H1 (cell line): ENCODE data around the gene OR52I1. TPM values are rescaled to one million over a fixed set of nuclear protein-coding genes. Genes with fewer than 3 reads are reported as not detected.

Source experiments
- CTCF ChIA-PET: fragments of 300-600 bp; sonication (Branson Sonifier 250); formaldehyde crosslinking; loops from one replicate; lab custom pipeline; 2021; ENCODE audit not compliant: partially characterized antibody; lab: Charles Lee
- POLR2A ChIA-PET: fragments of 300-600 bp; sonication (Branson Sonifier 250); formaldehyde crosslinking; loops from one replicate; lab custom pipeline; 2021; ENCODE audit warnings: inconsistent platforms; ENCODE audit not compliant: partially characterized antibody; lab: Charles Lee
- DNase-seq, 2 experiments: peaks; one replicate each; pipeline versions ENCODE4 v3.0.0 to v3.0.0-alpha.2; 2010 to 2022; ENCODE audit warnings: low spot score in 2 of 2, low read depth in 1 of 2, mixed read lengths in 1 of 2
- FAIRE-seq: peaks from 2 replicates; lab custom pipeline; 2011; peaks lifted over from hg19 to GRCh38; lab: Jason Lieb, UNC
- H2AFZ ChIP-seq: 2 replicates; pipeline ENCODE4 v1.8.1; 2012; ENCODE audit warnings: low read length, inconsistent platforms
- H2AK5ac ChIP-seq: 2 replicates; pipeline ENCODE4 v1.6.1; 2013; ENCODE audit warnings: low read depth, low read length
- H2BK120ac ChIP-seq: replicated peaks from 2 replicates; pipeline ENCODE3; 2013; ENCODE audit warnings: low read depth, low read length, inconsistent platforms
- H2BK12ac ChIP-seq: 2 replicates; pipeline ENCODE4 v1.6.1; 2013; ENCODE audit warnings: low read depth, low read length
- H2BK15ac ChIP-seq: 2 replicates; pipeline ENCODE4 v1.6.1; 2013; ENCODE audit warnings: low read length
- H2BK20ac ChIP-seq: 2 replicates; pipeline ENCODE4 v1.6.1; 2013; ENCODE audit warnings: low read length
- H2BK5ac ChIP-seq: 2 replicates; pipeline ENCODE4 v1.6.1; 2013; ENCODE audit warnings: low read depth, low read length
- H3K14ac ChIP-seq: 2 replicates; pipeline ENCODE4 v1.6.1; 2013; ENCODE audit warnings: inconsistent platforms; ENCODE audit not compliant: insufficient read length
- H3K18ac ChIP-seq: 2 replicates; pipeline ENCODE4 v1.6.1; 2013; ENCODE audit warnings: low read length; ENCODE audit errors: extremely low read depth
- H3K23ac ChIP-seq: 2 replicates; pipeline ENCODE4 v1.6.1; 2013; ENCODE audit warnings: inconsistent platforms; ENCODE audit not compliant: insufficient read length
- H3K23me2 ChIP-seq: 2 replicates; pipeline ENCODE4 v1.6.1; 2013; ENCODE audit warnings: low read depth, low read length
- H3K27ac ChIP-seq: 2 replicates; pipeline ENCODE4 v1.6.1; 2011; ENCODE audit warnings: low read depth, low read length, inconsistent platforms
- H3K27me3 ChIP-seq, 4 experiments: replicated peaks in 1 of 4; 1 replicate in 1 of 4; 2 replicates in 3 of 4; pipeline versions ENCODE4 v1.6.1 to v1.8.1; 2011 to 2013; ENCODE audit warnings: low read length in 3 of 4, mild to moderate bottlenecking in 3 of 4, inconsistent platforms in 2 of 4, mixed read lengths in 2 of 4, moderate library complexity in 1 of 4; ENCODE audit not compliant: control insufficient read depth in 3 of 4, insufficient read depth in 3 of 4; ENCODE audit errors: extremely low read depth in 1 of 4
- H3K36me3 ChIP-seq, 4 experiments: 2 replicates each; pipeline versions ENCODE4 v1.6.1 to v1.8.1; 2011 to 2013; ENCODE audit warnings: mild to moderate bottlenecking in 4 of 4, low read length in 3 of 4, moderate library complexity in 2 of 4, control low read depth in 1 of 4, inconsistent platforms in 1 of 4; ENCODE audit not compliant: insufficient read depth in 4 of 4, control insufficient read depth in 2 of 4
- H3K4ac ChIP-seq: replicated peaks from 2 replicates; pipeline ENCODE3; 2013; ENCODE audit warnings: low read length, low read depth, mixed read lengths, inconsistent platforms; ENCODE audit not compliant: insufficient read length
- H3K4me1 ChIP-seq, 4 experiments: replicated peaks in 1 of 4; 1 replicate in 1 of 4; 2 replicates in 3 of 4; pipeline versions ENCODE4 v1.6.1 to v1.8.1; 2011 to 2013; ENCODE audit warnings: low read length in 3 of 4, inconsistent platforms in 2 of 4, mixed read lengths in 1 of 4; ENCODE audit not compliant: insufficient read depth in 4 of 4, control insufficient read depth in 3 of 4
- H3K4me2 ChIP-seq, 2 experiments: 2 replicates each; pipeline versions ENCODE4 v1.6.1 to v1.8.1; 2011 to 2013; ENCODE audit warnings: low read depth in 2 of 2, low read length in 2 of 2, control low read depth in 1 of 2, inconsistent platforms in 1 of 2, mild to moderate bottlenecking in 1 of 2; ENCODE audit not compliant: insufficient read depth in 1 of 2
- H3K4me3 ChIP-seq, 4 experiments: fragments of 200-600, 300-600 bp in 1 of 4; sonication (generic), shearing (Covaris generic), sonication (Bioruptor Twin) in 1 of 4; 2 replicates each; pipeline versions ENCODE4 v1.5.1 to v1.8.1; 2011 to 2016; ENCODE audit warnings: low read length in 4 of 4, low read depth in 3 of 4, control low read depth in 2 of 4, inconsistent platforms in 2 of 4, mild to moderate bottlenecking in 2 of 4, mixed read lengths in 1 of 4, moderate library complexity in 1 of 4; ENCODE audit not compliant: insufficient read depth in 2 of 4; ENCODE audit errors: extremely low read depth in 1 of 4
- H3K56ac ChIP-seq: replicated peaks from 2 replicates; pipeline ENCODE3; 2013; ENCODE audit warnings: low read depth, mild to moderate bottlenecking, mixed read lengths, low read length, inconsistent platforms; ENCODE audit not compliant: insufficient read length
- H3K79me1 ChIP-seq: 2 replicates; pipeline ENCODE4 v1.6.1; 2013; ENCODE audit warnings: low read depth, low read length, control low read depth
- H3K79me2 ChIP-seq, 2 experiments: 2 replicates each; pipeline versions ENCODE4 v1.6.1 to v1.8.1; 2012 to 2013; ENCODE audit warnings: low read length in 2 of 2, mild to moderate bottlenecking in 2 of 2, inconsistent platforms in 1 of 2; ENCODE audit not compliant: insufficient read depth in 2 of 2, control insufficient read depth in 1 of 2
- H3K9ac ChIP-seq, 4 experiments: replicated peaks in 1 of 4; 1 replicate in 1 of 4; 2 replicates in 3 of 4; pipeline versions ENCODE4 v1.6.1 to v1.8.1; 2011 to 2013; ENCODE audit warnings: low read depth in 3 of 4, low read length in 3 of 4, control low read depth in 2 of 4, mild to moderate bottlenecking in 2 of 4, moderate library complexity in 2 of 4, inconsistent platforms in 1 of 4; ENCODE audit errors: extremely low read depth in 1 of 4
- H3K9me3 ChIP-seq, 2 experiments: 2 replicates each; pipeline versions ENCODE4 v1.6.1 to v1.8.1; 2012 to 2013; ENCODE audit warnings: mild to moderate bottlenecking in 2 of 2, moderate library complexity in 2 of 2, control low read depth in 1 of 2, inconsistent platforms in 1 of 2, low read depth in 1 of 2, low read length in 1 of 2, mixed read lengths in 1 of 2; ENCODE audit not compliant: insufficient read depth in 2 of 2
- H4K20me1 ChIP-seq, 2 experiments: replicated peaks in 1 of 2; 2 replicates each; pipeline versions ENCODE3 to v1.8.1; 2011 to 2013; ENCODE audit warnings: inconsistent platforms in 2 of 2, low read length in 2 of 2, mild to moderate bottlenecking in 1 of 2; ENCODE audit not compliant: insufficient read depth in 2 of 2, control insufficient read depth in 1 of 2
- H4K5ac ChIP-seq: 2 replicates; pipeline ENCODE4 v1.6.1; 2013; ENCODE audit warnings: low read length, low read depth, mixed read lengths, inconsistent platforms; ENCODE audit not compliant: insufficient read length
- H4K8ac ChIP-seq: 2 replicates; pipeline ENCODE4 v1.8.0; 2013; ENCODE audit warnings: mild to moderate bottlenecking, moderate library complexity, low read length, inconsistent platforms; ENCODE audit not compliant: insufficient read depth; ENCODE audit errors: extremely low read depth
- H4K91ac ChIP-seq: replicated peaks from 2 replicates; pipeline ENCODE3; 2013; ENCODE audit warnings: low read length, mixed read lengths, inconsistent platforms; ENCODE audit not compliant: insufficient read length
- EP300 ChIP-seq, 2 experiments: IDR thresholded peaks; 1 replicate in 1 of 2; 2 replicates in 1 of 2; pipeline ENCODE4 v1.6.1; 2011 to 2012; ENCODE audit warnings: low read depth in 2 of 2, low read length in 2 of 2, mild to moderate bottlenecking in 2 of 2, borderline replicate concordance in 1 of 2, inconsistent platforms in 1 of 2, moderate library complexity in 1 of 2
- WGBS, 2 experiments: shearing (Covaris generic) in 1 of 2; methylation state at CpG; one replicate each; pipeline versions ENCODE4 v1.1.6 to v1.1.7; 2013 to 2015; ENCODE audit warnings: low lambda C conversion rate in 2 of 2, mixed read lengths in 2 of 2, inconsistent platforms in 1 of 2, low coverage in 1 of 2, missing lambda C conversion rate in 1 of 2; ENCODE audit not compliant: insufficient replicate concordance in 2 of 2, insufficient coverage in 1 of 2, insufficient read length in 1 of 2; ENCODE audit errors: extremely low coverage in 1 of 2, missing lambda C conversion rate in 1 of 2; 5-methylcytosine and 5-hydroxymethylcytosine counted together
- polyA plus RNA-seq, 7 experiments: library from polyadenylated mRNA; depleted of rRNA in 3 of 7; stranded (reverse) in 5 of 7; unstranded in 2 of 7; fragments of >200 nt in 5 of 7; fragments of 200-250 nt in 2 of 7; gene quantifications; 1 replicate in 5 of 7; 2 replicates in 1 of 7; 4 replicates in 1 of 7; pipeline versions ENCODE4 v1.2.1 to v1.2.3, GENCODE V29; 2011 to 2013; ENCODE audit warnings: missing spikeins in 2 of 7, mixed read lengths in 2 of 7
- total RNA-seq: library from RNA; stranded (reverse); fragmentation: NEBNext Ultra II Directional; extraction: Animal tissue kit (Norgen Biotek cat#: 25700); gene quantifications from 2 replicates; pipeline ENCODE4 v1.2.1, GENCODE V29; 2021

OR52I1 gene
- total and polyA plus RNA-seq, 2 of the 8 experiments (the other 6 are each of a cell fraction or from before 2014, with no cell fraction given): not detected

DNA sequence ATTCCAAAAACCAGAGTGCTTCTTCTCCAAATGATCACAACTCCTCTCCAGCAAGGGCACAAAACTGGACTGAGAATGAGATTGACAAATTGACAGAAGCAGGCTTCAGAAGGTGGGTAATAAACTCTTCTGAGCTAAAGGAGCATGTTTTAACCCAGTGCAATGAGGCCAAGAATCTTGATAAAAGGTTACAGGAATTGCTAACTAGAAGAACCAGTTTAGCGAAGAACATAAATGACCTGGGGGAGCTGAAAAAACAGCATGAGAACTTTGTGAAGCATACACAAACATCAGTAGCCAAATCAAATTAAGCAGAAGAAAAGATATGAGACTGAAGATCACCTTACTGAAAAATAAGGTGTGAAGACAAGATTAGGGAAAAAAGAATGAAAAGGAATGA is 33.4 kb upstream of the OR52I1 start:
- Histone ChIP-seq H2BK12ac (no peak overlapping the region), H3K79me2 (no peaks in the 10 kb centered on the region), H3K23ac (no peak overlapping the region), H2AK5ac (no peak overlapping the region), H2BK20ac (no peak overlapping the region), H3K14ac (no peak overlapping the region), H3K9ac (no peak overlapping the region), H3K27ac (no peak overlapping the region), H2AFZ (no peak overlapping the region), H2BK120ac (no peak overlapping the region), H3K36me3 (no peaks in the 10 kb centered on the region), H4K8ac (no peak overlapping the region), H3K23me2 (no peaks in the 10 kb centered on the region), H3K18ac (no peak overlapping the region), H3K4ac (no peak overlapping the region), H3K4me2 (no peak overlapping the region), H4K91ac (no peak overlapping the region), H3K4me1 (peaks cover 0 to 3% (median 2%) of the 10 kb centered on the region in 4 experiments; a peak in 3 of 7 replicates), H3K79me1 (no peaks in the 10 kb centered on the region), H2BK5ac (no peak overlapping the region), H3K4me3 (no peak overlapping the region), H4K20me1 (no peaks in the 10 kb centered on the region), H2BK15ac (no peak overlapping the region), H3K9me3 (no peaks in the 10 kb centered on the region), H3K56ac (no peak overlapping the region), H3K27me3 (no peaks in the 10 kb centered on the region), H4K5ac (no peak overlapping the region)
- ChIA-PET POLR2A (no interaction called here), CTCF (interaction anchor here (1.0 to 2.6 kb wide), 5 partner anchors 9 to 374 kb away, joined by 3 to 12 read pairs (median 4); no protein-coding TSS in a partner anchor)
- 92% methylated on average over 1 of the region's 1 CpG; no CpG with 5 or more reads in 1 of the 2 experiments for WGBS, 2 experiments
- DNase-seq (no peak), FAIRE-seq (no peak)
- TF ChIP-seq EP300 (IDR thresholded peaks at IDR 0.05; ENCODE audit: borderline replicate concordance in 1 of 2, low read depth in 2 of 2, low read length in 2 of 2): no peak
